ENCODE measurements around the gene DAPK2.

Gene DAPK2

DNA sequence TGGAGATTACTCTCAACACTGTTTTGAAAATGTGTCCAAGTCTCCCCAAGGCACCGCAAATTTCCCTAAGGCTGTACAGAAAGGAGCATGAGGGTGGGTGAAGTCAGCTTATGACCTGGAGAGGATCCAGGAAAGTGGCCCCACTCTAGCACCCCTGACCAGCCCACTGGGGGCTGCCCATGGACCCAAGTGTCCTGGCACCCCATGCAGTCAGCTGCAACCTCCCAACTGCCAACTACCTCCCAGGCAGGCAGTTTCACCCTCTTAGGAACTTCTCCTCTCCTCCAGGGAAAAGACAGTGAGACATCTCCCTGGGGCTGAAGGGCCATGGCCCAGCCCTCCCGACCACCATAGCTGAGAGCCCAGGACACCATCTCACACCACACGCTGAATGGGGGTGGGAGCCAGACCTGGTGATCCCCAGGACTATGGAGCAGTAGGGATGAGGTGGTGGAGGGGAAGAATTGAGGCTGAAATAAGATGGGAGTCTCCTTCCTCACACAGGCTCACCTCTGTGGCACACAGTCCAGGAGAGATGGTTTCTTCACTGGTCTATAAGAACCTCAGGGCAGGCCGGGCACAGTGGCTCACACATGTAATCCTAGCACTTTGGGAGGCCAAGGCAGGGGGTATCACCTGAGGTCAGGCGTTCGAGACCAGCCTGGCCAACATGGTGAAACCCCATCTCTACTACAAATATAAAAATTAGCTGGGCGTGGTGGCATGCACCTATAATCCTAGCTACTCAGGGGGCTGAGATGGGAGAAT lies 104.4 kb downstream of the DAPK2 start:
- no peak for DNase-seq (ENCODE audit: low spot score)

DNA sequence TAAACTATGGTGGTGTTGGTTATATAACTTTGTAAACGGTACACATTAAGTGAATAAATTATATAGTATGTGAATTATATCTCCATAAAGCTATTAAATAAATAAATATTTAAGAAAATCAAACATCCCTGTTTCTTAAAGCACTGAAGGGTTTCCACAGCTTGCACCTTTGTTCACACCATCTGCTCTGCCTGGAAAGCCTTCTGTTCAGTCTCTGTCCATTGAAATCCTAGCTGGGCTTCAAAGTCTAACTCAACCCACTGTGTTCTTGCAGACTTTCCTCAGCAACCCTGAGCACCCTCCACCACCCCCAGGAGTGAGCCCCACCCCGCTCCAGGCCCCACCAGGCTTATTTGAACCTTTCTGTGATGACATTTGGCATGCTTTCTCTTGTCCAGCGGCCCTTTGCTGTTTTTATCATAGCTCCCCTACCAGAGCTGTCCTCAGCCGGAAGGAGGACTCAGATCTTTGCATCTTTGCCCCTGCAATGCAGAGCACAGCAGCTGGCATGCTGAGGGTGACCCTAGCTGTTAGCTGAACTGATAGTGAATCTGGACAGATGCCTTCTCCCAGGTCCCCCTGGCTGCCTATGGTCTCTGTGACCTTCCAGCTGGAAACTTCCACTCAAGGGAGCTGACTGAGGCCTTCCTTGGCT lies 105.2 kb downstream of the DAPK2 start:
- DNase-seq (ENCODE audit: low spot score) = no peak

DNA sequence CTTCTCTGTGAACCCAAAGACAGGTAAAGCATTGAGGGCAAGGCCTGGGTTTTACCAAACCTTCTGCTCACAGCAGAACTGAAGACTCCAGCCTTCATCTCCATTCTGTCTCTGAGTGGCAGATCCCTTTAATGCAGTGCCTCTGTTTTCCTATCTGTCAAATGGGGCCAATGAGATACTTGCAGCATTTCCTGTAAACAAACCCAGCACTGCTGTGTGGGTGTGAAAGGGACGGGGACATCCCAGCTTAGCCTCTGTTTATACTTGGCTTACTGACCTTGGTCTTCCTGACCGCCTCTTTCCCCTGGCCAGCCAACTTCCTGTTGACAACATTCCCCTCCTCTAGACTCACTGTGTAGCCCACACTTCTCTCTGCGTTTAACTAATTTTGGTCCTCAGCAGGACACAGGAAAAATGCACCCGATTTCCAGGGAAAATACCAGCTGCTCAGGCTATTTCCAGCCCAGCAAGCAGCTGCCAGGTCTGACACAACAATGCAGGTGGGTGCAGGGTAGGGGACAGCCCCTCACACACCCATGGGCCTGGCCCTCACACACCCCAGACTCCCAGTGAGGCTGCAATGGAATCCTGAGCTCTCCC lies 106.7 kb downstream of the DAPK2 start:
- DNase-seq (ENCODE audit: low spot score) = no peak

DNA sequence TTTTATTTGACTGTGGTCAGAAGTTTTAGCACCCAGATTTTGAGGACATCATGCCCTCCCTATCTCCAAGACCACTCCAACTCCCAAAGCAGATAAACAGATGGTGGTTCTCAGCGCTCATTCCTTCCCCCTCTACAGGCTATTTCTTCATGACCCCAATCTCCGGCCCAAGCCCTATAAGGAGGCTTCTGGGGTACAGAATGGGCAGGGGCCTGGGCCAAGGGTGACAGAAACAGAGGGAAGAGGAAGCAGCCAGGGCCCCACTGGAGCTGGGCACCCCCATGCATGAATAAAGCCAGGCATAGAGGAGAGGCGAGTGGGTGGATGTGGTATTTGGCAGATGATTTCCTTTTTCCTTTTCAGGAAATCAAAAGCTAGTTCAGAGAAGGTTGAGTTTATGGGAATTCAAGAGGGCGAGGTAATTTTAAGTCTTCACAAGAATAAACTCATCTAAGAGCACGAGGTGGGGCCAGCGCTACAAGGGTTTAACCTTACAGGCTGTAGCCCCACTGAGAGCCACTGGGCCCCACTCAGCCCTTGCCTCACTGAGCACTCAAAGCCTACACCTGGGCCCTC lies 107.7 kb downstream of the DAPK2 start:
- no peak for DNase-seq (ENCODE audit: low spot score)

DNA sequence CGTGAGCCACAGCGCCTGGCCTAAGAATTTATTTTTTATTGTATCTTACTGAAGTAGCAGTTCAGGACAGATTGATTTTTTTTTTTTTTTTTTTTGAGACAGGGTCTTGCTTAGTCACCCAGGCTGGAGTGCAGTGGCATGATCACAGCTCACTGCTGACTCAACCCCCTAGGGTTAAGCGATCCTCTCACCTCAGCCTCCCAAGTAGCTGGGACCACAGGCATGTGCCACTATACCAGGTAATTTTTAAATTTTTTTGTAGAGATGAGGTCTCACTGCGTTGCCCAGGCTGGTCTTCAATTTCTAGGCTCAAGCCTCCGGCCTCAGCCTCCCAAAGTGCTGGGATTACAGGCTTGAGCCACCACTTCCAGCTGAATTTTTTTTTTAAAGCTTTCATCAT lies 112.8 kb downstream of the DAPK2 start:
- no peak for DNase-seq (ENCODE audit: low spot score)

DNA sequence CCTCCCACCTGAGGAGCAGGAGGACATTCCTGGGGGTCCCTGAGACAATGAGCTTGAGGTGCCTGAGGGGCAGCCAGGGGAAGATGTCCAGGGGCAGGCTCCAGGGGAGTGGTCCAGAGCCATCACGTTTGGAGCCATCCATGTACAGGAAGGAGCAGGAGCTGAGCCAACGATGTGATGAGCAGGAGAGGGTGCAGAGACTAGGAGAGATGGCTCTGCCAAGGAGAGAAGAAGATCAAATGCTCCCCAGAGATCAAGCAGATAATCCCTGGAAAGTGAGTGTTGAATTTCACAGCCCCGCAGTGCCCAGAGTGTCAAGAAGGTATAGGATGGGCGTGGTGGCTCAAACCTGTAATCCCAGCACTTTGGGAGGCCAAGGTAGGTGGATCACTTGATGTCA lies 114.7 kb downstream of the DAPK2 start:
- DNase-seq (ENCODE audit: low spot score) = no peak

DNA sequence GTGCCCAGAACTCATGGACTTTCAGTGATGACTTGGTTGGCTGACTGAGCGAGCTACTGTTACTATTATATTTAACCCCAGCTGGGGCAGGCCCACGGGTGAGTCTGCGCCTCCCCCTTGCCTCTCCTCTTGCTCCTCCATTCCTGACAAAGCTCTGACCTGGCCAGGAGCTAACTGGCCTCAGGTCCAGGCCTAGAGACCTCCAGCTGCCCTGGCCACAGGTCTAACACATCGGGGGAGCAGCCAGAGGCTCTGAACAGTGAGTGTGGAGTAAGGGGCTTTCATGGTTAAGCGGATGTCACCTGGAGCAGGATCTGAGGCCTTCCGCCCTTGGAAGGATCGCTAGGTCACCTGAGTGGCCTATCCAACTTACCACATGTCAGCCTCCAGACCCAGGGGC lies 116.3 kb downstream of the DAPK2 start:
- DNase-seq (ENCODE audit: low spot score) = no peak

DNA sequence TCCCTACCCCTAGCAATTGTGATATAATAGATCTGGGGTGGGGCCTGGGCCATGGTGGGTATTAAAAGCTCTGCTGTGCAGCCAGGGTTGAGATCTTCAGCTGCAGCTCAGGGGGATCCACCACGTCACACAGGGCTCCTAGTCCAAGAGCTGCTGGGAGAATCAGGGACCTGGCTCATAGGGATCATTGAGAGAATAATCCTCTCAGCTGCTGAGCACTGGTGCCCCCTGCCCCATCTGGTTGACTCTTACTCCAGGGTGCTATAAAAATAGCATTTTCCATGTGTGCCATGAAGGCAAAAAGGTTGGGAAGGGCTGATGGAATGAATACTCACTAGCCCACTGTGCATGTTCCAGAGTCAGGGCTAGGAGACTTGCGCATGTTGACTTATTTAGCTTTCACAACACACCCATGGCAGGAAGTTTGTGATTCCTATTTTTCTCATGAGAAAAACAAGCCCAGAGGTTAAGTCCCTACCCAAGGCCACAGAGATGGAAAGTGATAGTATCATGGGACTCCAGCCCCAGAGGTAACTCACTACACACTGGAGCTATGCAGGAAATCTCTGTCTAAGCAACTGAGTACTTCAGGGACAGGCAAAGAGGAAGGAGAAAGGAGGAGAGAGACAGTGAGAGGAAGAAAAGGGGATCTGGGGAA lies 118.0 kb downstream of the DAPK2 start:
- DNase-seq (ENCODE audit: low spot score) = no peak

DNA sequence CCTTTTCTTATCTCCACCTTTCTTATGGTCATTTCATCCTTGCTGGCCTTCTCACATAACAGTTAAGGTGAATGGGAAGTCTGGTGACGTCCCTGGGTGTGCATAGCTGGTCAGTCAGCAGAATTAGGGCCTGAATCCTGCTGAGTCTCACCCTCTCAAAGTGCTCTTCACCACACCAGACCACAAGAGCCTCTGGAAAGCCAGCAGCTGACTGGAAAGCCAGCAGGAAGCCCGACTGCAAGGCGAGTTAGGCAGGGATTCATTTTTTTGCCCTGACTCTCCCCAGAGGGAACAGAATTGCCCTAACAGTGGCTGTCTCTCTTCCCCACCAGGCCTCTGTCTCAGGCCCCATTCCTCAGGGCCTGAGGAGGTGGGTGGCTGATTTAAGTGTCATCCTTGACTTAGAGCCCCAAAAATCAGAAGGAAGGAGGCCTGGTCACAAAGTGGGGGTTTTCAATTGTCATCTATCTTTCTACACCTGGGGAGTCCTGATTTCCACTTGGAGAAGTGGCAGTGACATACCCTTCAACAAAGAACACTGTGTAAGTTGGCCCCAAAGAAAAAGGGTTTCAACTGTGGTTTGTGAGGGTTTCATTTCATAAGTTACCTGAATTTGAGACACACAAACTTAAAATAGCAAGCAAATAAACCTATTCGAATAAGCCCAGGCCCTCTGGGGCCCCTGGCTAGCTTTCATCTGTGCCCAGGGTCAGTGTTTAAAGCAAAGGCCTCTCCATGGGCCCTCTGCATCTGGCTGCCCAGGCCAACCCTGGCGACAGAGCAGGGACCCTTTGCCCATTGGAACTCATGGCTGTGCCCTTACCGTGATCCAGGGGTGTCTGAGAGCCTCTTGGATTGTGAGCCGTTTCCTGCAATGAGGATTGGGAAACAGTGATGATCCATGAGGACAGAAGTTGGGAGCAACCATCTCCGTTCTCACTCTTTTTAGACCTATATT lies 122.0 kb downstream of the DAPK2 start:
- no peak for DNase-seq (ENCODE audit: low spot score)

DNA sequence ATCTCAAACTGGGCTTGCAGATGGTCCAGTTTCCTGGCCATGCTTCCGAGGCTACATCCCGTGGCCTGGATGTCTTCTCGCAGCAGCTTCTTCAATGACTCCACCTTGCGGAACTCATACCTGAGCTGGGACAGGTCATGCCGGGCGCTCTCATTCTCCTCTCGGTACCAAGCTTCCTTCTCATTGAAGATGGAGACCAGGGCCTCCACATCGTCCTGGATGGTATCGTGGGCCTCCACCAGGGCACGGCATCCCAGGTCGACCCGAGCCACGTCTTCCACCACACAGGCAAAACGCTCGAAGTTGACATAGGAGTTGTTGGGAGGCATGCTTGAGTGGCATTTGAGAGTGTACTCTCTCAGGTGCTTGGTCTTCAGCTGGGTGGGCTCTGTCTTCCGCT lies 123.4 kb downstream of the DAPK2 start:
- DNase-seq (ENCODE audit: low spot score) = no peak

DNA sequence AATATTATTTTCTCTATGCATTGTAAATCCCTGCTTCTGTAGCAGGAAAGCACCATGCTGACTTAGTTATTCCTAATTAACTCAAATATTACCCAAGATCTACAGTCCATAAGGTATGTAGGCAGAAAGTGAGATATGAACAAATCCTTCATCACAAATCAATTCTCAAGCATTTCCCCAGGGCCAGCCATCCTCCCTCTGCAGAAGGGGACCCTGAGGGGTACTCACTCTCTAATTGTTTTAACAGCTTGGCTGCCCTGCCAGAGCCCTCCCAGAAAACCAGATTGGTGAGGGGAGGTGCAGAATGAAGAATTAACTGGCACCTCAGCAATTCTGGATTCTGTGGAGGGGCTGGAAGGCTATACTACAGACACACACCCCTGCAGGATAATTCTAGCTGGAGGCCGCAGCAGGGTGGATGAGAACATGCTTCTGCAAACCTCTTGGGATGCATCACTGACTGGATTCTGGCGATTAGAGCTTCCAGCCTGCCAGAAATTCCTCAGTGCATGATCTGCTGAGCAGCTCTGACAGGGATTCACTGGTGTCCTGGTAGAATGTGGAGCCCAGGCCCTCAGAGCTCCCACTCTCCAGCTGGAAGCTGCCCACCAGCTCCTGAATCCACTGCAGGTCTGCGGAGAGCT lies 123.9 kb downstream of the DAPK2 start:
- no peak for DNase-seq (ENCODE audit: low spot score)

DNA sequence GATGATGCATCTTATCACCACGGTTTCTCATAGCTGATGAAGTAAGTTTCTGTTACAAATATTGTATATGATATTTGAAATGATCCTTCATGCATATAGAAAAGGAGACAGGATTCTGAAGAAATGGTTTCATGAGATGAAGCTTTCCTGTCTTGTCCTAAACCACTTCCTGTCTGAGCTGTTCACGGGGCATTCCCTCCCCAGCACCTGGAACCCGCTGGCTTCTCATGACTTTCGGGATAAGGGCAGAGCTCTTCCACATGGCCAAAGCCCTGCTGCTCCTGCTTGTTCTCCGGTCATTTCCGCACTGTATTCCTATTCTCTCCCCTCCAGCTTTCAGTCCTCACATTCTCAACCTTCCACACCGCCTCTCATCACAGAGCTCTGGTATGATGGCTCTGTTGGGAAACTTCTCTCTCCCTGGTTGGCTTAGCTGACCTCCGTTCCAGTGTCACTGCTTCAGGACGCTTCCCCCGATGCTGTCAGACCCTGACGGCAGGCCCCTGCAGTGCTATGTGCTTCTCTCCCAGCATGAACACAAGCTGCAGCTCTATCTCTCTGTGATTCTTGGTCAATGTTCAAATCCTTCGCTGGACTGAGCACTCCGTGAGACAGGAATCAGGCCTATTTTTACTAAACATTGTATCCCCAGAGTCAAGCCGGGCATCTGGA lies 125.6 kb downstream of the DAPK2 start:
- no peak for DNase-seq (ENCODE audit: low spot score)

DNA sequence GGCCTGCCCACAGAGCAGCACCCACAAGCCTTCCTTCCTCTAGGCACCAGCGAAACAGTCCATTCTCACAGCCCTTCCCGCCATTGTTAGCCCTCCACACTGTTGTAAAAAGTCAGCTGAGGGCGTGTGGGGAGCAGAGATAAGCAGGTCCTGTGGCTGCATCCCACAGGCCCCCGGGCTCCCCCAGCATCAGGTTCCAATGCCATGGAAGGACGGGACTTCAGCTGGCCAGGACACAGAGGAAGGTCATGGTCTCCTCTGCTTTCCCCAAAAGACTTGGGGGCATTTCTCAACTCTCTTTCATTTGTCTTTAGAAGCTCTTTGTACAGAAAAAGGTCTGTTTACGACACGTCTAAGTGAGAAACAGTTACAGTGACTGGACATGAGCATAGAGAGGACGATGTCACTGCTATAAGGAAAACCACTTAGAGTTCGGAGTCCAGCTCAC lies 127.4 kb downstream of the DAPK2 start:
- DNase-seq (ENCODE audit: low spot score) = no peak

DNA sequence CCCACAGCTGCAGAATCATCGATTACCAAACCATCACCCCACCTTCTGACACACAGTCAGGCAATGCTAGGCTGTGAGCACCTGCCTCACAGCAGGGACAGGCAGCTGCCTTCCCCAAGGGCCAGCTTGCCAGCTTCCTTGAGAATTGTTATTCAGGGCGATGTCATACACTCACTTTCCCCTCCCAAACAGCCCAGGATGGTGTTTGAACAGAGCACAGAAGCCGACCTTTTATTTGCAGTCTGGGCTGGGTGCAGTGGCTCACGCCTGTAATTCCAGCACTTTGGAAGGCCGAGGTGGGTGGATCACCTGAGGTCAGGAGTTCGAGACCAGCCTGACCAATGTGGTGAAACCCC lies 128.0 kb downstream of the DAPK2 start:
- no peak for DNase-seq (ENCODE audit: low spot score)

DNA sequence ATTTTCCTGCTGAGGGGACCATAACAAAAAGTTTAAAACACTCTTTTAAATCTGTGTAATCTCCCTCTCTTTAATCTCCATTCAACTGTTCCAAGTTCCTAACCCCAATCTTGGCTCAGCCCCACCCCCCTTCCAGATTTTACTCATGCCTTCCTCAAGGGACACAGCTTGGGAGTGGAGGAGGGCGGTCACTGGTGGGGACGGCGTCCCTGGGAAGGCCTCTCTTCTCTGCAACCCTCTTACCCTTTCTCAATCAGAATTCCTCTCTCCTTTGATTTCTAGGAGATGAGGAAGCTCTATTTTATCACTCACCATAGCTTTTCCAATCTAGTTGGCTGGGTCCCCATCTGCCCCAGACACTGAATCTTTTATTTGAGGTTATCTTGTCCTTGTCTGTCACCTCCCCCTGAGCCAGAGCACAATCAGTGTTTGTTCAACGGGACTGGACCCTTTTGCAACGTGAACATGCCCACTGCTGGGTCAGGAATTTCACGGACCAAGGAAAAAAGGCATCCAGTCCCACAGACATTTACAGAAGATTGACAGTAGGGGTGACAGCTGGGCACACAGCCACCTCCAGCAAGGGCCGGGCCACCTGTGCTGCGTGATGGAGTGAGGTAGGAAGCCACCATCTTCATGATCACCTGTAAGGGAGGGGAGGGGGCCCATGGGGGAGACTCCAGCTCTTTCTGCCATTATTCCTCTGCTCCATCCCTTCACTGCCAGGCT lies 128.5 kb downstream of the DAPK2 start:
- no peak for DNase-seq (ENCODE audit: low spot score)

DNA sequence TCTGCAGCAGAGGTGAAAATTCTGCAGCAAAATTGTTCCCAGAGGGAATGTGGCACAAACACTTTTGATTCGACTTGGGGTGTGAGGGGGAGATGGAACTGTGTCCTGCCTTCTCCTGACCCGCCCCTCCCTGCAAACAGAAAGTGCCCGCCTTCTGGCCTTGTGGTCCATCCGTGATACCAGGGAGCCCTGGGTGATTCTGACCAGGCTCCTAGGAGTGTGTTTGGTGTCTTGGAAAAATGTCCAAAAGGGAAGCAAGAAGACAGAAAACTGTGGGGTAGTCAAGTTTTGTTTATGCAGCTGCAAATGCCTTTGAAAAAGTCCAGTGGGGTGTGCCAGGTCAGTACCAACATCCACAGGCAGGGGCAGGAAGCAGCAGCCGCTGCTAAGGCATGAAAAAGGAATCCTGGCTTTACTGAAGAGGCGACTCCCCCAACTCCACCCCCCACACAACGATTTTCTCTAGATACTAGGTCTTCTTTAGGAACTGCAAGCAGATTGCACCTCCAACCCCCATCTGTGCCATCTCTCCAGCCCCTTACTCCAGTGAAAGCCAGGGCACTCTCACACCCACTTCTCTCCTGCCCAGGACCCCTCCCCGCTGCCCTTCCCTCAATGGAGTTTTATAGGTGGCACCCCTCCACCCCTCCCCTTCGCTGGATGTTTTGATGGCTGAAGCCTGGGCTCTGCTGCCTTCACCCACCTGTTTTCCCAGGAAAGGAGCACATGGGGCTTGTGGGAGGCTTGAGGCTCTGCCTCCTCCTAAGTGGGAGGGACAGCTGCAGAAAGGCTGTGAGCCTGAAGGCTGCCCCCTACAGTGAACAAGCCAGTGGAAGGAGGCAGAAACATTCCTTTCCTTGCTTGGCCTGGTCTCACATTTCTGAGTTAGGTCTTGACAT lies 130.2 kb downstream of the DAPK2 start:
- peak; percentile 27 for DNase-seq (ENCODE audit: low spot score)

DNA sequence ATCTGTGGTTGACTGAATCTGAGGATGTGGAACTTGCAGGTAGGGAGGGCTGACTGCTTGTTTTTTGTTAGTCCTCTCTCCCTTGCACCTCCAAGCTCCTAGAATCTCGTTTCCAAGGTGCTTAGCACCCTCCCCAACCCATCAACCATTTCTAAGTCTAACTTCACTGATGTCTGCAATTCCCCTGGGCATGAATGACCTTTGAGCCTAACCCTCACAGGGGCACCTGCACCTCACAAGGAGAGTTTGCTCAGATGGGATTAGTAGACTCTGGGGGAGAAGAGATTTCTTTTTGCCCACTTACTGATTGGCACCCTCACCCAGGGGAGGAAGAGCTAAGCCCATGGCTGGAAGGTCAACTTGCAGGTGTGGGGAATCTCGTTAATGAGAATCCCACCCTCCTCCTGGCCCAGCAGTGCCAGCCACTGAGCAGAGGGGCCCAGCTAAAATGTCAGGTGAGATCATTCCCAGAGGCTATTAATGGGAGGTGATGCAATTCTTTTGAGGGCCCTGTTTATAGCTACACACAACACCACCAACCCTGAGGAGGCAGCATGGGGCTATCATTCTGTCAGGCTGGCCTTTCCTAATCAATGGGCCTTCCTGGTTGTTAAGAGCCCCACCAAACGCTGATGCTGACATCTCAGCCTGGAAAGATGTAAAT lies 130.9 kb downstream of the DAPK2 start:
- DNase-seq (ENCODE audit: low spot score) = peak; percentile 32

DNA sequence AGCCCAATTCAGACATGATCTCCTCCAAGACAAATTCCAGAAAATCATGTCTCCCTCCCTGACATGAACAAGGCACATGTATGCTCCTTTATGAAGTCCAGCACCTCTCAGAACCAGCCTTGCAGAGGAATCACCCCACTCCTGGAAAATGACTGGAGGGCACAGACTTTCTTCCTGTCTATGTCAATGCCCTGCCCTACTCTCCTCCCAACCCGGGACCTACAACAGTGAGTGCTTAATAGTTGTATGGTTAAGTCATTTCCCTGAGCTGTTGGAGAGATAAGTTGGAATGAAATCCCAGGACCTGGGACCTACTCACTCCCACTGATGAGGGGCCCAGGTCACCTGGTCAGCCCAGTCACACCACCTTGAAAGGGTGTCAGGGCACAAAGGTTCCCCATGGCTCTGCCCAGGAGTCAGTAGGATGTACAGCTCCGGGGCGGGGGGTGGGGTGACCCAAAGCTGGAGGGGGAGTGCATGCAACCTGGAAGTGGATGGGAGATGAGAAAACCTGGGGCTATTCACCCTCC lies 132.4 kb downstream of the DAPK2 start:
- no peak for DNase-seq (ENCODE audit: low spot score)
